ENCODE measurements around the gene GPC6.

GPC6 gene

DNA sequence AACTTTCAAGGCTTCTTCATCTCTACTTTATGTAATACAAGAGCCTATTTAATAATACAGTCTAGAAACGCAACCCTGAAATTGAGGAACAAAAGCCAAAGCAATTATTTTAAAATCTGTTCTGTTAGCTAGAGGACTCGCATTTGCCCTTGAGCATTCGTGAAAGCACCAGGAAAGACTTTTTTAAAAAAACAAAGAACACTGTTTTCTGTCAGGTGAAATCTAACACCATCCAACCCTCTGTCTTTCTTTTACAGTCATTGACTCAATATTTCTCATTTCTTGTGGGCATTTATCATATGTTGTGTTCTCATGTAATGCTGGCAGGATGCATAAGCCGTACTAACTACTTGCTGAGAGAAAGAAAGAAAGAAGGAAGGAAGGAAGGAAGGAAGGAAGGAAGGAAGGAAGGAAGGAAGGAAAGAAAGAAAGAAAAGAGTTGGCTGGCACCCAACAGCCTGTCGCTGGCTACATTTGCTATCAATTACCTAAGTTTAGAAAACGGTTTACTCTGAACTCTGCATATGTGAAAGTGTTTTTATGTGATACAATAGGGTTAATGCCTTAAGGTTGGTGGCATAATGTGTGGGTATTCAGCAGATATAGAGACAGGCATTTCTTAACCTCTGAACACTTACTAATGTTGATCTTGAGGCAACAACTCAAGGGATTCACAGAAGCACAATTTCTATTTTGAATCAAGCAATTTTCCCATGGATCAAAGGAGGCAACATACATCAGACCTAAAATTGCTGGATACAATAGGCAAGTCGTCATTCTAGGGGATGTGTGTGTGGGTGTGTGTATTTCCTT lies 807.4 kb downstream of the GPC6 start:
- DNase-seq (ENCODE audit: low read depth in 2 of 2) = no peak

DNA sequence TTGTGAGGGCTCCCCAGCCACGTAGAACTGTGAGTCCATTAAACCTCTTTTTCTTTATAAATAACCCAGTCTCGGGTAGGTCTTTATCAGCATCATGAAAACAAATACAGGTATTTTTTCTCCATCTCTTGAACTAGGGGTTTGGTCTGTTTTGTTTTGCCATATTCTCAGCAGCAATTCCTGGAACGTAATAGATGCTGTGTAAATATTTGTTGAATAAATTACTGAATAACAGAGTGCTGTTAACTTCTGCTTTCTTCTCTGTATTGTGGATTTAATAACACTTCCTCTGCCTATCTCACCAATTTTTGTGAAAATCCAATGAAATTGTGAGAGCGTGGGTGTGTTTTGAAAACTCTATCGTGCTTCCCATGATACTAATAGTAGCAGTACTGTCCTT lies 823.4 kb downstream of the GPC6 start:
- no peak for DNase-seq (ENCODE audit: low read depth in 2 of 2)

DNA sequence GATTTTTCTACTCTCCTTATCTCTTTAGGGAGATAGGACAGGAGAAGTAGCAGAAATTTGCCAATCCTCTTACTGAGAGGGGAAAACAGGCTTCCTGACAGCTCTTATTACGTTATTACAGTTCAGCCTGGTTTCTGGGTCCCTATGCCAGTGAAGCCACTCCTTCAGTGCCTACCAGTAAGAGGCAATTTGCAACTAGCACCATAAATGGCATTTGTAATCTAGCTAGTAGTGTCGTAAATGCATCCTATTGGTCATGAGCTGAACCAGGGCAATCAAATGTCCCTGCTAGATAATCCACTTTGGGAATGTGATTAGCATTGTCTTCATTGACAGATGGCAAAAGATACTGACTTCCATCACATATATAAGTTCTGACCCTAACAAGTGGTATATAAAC lies 824.1 kb downstream of the GPC6 start:
- DNase-seq (ENCODE audit: low read depth in 2 of 2) = no peak

DNA sequence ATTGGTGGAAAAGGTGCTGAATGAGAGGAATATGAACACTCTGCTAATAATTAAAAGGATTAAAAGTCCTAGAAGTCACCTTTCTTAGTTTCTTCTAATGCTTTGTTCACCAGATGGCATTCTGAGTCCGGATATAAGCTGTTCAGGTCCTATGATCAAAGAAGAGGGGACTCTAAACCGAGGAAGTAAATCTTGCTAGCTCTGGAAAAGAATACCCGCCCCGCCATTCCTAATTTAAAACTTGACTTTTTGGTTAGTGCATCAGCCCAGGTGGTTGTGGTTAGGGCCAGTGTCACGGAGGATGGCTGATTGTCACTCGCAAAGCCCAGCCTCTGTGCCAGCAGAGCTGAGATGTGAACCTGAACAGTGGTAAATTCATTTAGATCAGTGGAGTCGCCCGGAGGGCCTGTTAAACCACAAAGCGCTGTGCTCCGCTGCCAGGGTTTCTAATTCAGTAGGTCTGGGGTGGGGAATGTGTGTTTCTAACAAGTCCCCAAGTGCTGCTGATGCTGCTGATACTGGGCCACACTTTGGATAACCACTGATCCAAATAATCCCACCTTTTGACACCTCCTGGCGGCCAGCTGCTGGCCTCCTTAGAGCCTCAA lies 827.5 kb downstream of the GPC6 start:
- DNase-seq (ENCODE audit: low read depth in 2 of 2) = no peak

DNA sequence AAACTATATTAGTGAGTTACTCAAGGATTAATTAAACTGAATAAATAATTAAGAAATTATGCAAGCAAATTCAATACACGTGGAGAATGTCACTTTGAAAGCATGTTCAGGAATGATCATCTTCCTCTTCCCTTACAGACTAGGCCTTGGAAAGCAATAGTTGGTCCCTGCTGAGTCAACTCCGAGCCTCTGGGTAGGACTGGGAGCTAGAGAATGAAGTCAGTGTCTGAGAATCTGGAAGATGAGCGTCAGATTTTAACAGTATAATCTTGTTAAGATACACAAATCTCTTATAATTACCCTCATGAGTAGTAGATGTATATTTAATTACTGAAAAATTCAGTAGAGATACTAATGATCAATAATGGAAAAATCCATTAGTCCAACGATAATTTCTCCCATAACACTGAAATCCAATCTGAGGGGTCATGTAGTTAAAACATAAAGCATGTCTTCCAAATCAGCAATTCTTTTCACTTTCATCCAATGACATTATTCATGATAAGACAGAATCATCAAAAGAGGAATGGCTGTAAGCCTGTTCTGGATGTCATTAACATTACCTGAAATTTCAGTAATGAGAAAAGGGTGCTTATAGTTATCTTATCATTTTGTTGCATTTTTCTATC lies 829.9 kb downstream of the GPC6 start:
- DNase-seq (ENCODE audit: low read depth in 2 of 2) = no peak

DNA sequence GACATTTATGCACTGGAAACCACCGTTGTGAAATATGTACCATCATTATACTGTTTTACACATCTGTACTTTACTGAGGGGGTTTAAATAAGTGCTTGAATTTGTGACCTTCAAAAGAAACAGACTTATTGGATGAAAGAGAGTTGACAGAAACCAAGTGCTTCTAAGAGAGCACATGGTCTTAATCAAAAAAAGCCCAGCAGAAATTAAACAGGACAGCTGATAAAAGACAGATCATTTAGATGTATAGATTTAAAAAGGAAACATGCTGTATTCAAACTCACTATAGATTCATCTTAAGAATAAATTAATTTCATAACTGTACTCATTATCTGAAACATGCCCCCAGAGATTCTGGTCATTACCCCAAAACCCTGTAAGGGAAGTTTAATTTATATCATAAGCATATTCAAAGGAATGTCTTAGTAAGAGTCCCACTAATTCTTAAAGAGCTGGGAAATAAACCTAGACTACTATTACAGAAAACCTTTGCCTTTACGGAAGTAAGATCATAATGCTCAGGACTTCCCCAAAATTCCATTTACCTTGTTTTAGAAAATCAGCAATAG lies 831.1 kb downstream of the GPC6 start:
- DNase-seq (ENCODE audit: low read depth in 2 of 2) = no peak

DNA sequence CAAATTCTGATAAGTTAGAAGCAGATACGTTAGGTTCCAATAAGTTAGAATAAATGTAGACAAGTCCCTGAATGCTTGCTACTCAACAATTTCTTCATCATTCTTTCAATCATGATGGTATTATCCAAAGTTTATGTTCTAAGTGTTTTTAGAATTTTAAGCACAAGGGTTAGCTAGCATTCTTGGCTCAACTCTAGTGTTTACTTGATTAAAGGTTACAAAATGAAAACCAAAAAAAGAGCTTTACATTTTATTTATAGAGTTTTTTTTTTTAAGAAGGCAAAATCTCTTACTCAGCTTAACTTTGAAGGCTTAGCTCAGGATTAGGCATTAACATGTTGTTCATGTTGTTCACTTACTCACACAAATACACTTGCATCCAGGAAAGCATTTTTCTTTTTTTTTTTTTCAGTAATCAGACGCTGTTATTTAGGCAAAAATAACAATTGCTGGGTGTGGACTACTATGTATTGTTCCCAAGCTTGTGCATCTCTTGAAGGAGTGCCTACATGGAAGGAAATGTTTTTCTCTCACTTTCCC lies 832.3 kb downstream of the GPC6 start:
- DNase-seq (ENCODE audit: low read depth in 2 of 2) = no peak

DNA sequence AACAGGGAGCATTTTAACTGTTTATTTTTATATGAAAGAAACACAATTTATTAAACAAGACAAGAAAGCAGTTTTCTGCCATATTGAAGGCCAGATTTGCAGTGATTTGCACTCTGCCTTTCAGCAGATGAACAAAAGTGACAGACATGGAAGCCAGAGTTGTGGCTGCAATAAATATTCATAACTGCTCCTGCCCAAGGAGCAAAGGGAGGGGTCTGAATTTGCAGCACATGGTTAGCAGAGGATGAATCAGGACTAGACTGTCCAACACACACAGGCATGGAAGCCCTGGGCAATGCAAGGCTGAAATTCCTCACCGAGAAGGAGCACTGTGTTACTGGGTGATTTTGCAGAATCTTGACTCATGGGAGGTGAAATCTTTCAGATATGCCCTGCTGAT lies 834.7 kb downstream of the GPC6 start:
- DNase-seq (ENCODE audit: low read depth in 2 of 2) = no peak

DNA sequence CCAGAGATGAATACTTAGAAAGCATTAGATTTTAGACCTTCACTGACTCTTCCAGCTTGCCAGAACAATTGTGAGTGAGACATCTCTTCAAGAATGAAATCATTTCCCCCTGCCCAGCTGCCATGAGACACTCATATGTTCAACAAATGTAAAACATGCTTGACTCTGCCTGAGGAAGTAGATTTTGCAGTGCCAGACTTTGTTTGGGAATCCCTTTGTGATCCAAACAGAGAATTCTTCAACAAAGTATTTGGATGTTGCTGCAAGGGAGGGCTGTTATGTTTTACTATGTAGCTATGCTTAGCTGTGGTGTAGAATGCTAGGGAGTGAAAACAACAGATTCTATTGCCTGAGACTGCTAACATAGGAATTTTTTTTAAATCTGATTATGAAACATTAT lies 836.5 kb downstream of the GPC6 start:
- no peak for DNase-seq (ENCODE audit: low read depth in 2 of 2)

DNA sequence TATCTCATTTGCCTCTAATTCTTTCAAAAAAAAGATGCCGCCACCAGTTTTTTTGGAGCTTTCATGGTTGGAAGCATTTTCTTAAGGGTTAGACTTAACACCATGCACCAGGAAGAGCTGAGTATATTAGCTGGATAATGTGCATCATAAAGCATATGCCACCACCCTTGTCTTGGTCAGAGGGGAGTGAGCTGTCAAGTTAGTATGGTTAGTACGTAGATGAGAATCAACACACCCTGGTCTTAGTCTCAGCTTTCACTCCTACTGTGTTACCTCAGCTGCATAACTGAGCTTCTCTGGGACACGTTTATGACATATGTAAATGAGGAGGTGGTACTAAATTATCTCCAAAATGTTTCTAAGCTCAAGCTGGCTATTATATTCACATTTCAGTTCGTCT lies 837.2 kb downstream of the GPC6 start:
- DNase-seq (ENCODE audit: low read depth in 2 of 2) = no peak

DNA sequence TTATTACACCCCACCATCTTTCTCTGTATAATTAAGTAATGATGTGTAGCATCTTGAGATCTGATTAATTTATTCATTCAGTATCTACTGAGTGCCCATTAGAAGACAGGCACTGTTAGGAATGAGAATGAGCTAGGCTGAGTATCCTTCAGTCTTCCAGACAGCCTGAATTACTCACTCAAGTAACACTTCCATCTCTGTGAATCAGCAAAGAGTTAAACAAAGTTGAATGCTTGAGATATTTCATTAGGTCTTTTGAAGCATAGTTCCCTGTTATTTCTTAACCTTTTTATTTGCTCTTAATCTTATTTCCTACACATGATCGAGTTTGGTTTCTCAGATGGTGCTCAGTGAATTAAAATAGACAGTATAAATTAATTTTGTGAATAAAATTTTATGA lies 839.1 kb downstream of the GPC6 start:
- no peak for DNase-seq (ENCODE audit: low read depth in 2 of 2)

DNA sequence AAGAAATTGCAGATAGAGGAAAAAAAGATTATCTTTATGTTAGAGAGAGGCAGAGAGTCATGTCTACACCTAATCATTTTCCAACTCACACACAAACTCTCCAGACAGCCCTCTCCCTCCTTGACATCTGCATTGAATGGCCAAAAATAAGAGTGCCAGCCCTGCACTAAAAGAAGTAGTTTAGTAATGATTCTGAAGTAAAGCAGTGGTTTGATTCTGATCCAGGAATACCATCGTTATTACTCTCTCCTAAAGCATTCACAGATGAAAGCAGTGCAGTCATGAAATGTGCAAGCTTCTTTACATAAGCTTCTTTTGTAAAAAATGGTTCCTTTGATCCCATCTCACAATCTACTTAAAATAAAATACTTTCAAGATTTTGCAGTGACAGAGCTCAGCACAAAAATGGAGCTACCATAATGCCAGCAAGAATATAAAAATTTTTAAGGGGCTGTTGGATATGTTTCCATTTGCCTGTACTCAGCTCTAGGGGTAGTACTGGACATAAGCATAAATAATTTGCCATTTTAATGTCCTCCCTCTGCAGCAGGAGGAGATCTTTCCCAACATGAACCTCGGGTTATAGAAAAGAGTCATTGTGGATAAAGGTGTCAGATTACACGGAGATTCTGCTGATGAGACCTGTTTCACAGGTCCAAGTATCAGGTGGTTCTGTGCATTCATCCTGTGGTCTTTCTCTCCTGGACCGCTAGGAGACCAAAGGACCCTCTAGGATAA lies 846.6 kb downstream of the GPC6 start:
- DNase-seq (ENCODE audit: low read depth in 2 of 2) = no peak

DNA sequence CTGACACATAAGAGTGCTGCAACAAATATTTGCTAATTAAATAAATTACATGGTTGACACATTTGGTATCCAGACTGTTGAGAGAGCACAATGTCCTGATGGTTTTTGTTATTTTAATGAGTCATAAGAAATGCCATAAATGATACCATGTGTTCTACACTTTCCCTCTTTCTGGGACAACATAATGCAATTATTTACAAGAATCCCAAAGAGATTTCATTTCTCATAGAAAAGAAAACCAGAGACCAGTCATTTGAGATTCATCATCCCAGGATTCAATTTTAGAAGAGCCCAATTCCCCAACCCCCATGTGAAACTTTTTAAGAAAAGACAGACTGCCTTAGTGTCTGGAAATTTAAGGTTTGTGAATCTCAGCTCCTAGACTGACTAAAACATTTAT lies 853.3 kb downstream of the GPC6 start:
- DNase-seq (ENCODE audit: low read depth in 2 of 2) = no peak

DNA sequence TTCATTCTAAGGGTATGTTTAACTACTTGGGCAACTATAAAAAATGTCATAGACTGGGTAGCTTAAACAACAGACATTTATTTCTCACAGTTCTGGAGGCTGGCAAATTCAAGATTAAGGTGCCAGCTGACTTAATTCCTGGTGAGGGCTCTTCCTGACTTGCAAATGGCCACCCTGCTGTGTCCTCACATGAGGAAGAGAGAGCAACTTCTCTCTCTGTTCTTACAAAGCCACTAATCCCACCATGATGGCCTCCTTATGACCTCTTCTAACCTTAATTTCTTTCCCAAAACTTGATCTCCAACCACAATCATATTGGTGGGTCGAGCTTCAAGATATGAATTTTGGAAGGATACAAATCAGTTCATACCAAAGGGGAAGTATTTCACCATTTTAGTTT lies 853.9 kb downstream of the GPC6 start:
- no peak for DNase-seq (ENCODE audit: low read depth in 2 of 2)

DNA sequence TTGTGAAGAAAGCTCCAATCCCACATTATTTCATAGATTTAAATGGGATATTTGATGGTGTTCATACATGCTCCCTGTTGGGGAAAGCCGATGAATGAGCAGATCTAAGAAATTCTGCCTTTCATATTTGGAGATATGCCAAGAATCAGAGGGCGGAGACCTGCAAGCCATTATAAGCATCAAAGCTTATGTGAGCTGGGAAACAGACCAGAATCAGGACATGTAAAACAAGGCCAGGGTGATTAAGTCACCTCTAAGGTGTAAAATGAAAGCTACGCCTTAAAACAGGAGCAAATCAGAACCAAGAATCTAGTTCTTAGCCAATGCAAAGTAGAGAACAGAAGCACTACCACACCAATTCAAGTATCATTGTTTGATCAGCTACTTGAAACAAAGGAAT lies 860.5 kb downstream of the GPC6 start:
- no peak for DNase-seq (ENCODE audit: low read depth in 2 of 2)

DNA sequence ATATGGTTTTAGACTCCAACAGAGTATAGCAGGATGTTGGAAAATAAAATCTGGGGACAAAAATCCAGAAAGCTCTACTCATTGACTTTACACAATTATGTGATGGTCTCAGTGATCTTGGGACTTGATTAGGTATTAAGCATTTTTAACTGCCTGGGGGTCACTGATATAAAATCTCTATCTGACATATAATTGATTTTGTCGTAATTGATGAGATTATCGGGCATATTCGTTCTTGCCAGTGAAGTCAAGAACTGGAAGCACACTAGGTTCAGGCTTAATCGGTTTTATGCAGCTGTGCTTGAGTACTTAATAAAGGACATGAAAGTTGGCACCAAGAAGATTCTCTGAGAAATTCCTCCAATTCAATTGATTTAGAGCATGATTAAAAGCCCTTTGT lies 862.1 kb downstream of the GPC6 start:
- no peak for DNase-seq (ENCODE audit: low read depth in 2 of 2)

DNA sequence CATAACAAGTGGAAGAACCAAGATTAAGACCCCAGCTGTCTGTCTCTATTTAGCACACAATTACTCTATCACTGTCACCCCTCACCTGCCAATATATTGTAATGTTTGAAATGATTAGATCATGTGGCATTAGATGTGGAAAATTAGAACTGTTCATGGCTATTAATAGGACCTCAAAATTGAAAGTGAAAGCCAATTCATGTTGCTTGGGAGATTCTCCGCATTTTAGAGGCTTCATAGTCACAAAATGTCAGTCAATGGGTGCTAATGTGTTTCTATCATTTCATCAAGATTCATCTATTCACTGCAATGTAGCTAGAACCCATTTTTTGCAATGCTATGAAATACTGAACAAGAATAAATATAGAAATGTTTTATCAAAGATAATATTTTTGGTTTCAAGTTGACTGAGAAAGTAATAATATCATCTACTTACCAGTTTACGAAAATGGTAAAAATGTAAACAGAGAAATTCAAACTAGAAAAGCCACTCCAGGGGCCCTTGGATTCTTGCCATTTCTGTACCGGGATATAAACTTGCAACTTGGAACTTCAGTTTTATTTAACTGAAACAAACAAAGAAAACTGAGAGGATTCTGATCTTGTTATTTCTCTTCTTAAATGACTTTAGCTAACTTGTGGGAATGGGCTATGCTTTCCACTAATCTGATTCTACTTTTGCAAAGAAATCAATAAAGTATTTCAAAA lies 864.3 kb downstream of the GPC6 start:
- no peak for DNase-seq (ENCODE audit: low read depth in 2 of 2)

DNA sequence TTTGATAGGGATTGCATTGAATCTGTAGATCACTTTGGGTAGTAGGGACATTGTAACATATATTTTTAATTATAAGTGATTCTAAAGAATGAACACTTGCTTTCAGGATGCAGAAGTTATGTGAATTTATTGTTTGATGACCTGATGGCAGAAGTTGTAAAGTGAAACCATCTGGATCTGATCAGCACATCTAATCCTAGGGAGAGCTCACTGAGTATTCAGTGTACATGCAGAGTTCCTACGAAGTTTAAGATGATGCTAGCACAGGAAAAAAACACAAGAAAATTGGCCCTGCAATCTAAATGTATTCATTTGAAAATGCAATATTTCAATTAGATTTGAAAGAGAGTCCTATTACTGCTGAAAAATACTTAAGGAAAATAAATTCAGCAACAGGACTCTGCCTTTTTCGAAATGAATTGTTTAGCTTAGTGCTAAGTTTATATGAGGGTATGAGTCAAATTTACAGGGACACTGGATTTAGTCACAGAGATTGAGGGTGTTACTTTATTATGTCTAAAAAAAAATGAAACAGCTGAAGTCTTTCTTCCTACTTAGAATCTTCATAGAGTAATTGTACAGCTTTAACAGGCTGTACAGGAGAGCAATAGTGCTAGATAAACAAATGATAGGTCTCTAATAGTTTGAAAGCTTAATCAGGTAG lies 867.2 kb downstream of the GPC6 start:
- no peak for DNase-seq (ENCODE audit: low read depth in 2 of 2)

DNA sequence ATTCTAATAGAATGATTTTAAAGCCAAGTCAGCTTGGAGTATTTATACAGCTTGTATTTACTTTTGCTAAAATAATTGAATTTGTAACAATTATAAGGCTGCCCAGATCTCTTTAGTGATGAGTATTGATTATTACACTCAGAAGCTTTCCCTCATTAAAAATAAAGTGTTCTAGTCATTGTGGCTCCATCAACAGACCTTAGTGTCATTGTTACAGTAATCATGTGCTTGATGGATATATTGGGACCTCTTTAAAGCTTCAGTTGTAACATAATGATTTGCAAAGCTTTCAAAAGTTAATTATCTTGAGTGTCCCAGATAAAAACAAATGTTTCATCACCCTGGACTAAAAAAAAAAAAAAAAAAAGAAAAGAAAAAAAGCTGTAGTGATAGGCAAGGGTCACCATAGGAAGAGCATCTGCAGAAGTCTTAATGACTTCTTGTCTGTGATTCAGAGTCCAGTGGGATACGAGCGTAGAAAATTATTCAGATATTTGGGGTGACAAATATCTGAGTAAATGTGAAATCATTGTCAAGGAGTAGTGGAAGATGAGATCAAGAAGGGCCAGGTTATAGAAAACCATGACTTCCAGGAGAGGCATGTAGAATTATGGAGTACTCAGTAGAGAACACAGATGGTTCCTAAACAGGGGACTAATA lies 883.2 kb downstream of the GPC6 start:
- no peak for DNase-seq (ENCODE audit: low read depth in 2 of 2)

DNA sequence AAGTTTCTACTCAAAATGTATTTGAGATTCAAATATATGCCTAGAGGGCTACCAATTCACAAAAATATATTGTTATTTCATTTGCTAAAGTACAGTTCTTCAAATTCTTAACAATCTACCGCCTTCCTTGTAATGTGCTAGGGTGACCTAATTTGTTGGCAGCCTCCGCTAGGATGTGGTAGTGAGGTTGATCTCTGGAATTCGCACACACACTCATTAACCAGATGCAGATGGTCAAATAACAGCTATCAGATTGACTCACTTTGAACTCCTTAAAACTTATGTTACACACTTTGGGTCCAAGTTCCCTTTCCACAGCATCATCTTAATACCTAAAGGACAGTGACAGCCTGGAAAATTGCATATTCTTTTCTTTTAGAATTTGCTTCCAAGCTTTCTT lies 885.6 kb downstream of the GPC6 start:
- DNase-seq (ENCODE audit: low read depth in 2 of 2) = no peak
